ENCODE results near the gene UBE2Q2.
"Not testable (repeated sequence)": the region's sequence is repeated elsewhere in the genome, so short reads cannot be mapped to it uniquely, and the experiment has no call there.

UBE2Q2 gene

DNA sequence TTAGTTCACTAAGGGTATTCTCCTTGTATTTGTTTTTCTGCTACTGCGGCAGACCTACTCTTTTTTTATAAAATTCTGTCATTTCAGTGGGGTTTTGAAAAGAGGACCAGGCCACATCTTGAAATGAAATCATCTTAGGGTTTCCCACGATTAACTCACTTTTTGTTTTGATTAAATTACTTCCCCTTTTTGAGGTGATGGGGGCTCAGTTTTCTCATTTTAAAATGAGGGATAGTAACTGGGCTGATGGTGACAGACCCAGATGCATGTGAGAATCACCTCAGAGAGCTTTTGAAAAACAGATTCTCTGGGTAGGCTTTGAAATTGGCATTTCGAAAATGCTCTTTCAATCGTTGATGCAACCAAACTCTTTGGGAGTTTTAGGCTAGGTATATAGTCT is 24.2 kb downstream of the UBE2Q2 start:
- no peak for DNase-seq

DNA sequence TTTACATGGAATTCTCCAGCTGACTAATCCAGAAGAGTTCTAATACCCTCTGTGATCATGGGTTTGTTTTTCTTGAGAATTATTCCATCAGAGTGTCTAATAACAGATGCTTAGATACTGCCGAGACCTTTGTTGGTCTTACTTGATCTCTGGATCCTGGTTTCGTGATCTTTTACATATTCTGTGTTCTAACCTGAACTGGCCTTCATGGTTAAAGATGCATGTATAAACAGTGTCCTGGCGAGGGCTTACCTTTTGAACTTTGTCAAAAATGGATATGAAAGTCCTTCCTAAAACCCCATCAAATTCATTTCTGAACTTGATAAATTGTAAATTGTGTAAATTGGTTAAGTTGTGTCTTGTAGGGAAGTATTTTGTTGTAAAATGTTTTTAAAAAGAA is 24.8 kb downstream of the UBE2Q2 start:
- no peak for DNase-seq

DNA sequence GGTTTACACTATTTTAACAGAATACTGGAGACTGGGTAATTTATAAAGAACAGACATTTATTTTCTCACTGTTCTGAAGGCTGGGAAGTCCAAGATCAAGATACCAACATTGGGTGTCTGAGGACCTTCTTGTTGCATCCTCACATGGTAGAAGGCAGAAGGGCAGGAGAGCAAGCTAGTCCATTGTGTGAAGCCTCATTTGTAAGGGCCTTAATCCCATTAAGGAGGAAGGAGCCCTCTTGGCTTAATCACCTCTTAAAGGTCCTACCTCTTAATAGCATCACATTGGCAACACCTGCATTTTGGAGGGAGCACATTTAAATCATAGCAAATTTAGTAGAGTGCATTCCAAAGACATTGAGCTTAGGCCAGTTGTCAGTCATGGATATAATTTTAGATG is 26.2 kb downstream of the UBE2Q2 start:
- DNase-seq = no peak

DNA sequence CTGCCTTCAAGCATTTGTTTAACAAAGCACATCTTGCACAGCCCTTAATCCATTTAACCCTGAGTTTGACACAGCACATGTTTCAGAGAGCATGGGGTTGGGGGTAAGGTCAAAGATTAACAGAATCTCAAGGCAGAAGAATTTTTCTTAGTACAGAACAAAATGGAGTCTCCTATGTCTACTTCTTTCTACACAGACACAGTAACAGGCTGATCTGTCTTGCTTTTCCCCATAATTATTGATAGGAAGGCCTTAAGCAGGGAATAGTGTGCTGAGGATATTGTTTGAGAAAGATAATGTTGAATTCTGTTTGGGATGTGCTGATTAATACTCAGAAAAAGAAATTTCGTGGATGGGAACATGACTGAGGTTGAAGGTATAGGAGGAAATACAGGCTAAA is 28.3 kb downstream of the UBE2Q2 start:
- DNase-seq = not testable (repeated sequence)

DNA sequence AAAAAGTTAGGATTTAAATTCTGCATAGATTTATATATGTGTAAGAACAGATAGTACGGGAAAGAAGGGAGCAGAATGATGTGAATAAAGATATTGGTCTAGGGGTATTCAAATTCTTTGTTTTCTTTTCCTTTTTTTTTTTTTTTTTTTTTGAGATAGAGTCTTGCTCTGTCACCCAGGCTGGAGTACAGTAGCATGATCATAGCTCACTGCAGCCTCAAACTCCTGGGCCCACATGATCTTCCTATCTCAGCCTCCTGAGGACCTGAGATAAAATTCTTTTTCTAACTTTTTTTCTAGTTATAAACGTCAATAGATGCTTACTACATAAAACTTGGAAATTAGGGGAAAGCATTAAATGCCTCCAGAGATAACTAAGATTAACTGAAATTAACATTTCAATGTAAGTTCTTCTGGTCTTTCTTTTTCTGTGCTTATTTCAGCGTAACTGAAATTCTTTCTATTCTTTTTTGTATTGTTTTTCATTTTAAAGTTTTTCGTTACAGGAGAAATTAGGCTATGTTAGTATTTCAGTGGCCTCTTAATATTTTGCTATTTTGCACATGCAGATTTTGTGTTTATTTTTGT is 29.2 kb downstream of the UBE2Q2 start:
- no peak for DNase-seq

DNA sequence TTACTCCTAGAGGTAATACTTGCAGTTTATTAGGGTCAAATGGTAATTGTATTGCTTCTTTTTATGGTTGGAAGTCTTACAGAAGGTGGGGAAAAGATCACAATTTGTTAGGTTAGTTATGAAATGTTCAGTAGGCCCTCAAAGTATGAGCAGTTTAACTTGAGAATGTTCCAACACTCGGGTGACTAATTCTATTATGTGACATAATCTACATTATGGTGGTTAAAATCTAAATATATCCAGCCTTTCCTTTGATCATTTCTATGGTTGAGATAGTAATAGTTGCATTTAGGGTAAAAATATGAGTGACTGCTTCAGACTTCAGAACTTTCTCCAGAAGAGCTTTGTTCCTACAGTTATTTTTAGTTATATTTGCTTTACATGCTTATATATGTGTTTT is 40.8 kb downstream of the UBE2Q2 start:
- DNase-seq = no peak

DNA sequence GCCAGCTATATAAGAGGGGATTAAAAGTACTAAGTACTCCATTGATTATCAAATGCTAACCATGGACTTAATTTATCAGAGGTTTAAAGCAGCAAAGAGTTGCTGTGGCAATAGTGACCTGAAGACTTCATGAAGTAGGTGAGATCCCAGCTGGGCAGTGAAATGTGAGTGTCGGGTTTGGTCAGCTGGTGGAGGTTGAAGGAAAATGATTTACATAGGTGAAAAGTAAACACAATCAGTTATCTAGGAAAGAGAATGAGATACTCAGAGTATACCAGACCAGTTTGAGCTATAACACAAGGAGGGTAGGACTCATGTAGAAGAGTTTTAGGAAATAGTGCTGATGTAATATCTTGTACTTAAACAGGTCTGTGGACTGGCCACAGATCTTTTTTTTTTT is 43.9 kb downstream of the UBE2Q2 start:
- no peak for DNase-seq

DNA sequence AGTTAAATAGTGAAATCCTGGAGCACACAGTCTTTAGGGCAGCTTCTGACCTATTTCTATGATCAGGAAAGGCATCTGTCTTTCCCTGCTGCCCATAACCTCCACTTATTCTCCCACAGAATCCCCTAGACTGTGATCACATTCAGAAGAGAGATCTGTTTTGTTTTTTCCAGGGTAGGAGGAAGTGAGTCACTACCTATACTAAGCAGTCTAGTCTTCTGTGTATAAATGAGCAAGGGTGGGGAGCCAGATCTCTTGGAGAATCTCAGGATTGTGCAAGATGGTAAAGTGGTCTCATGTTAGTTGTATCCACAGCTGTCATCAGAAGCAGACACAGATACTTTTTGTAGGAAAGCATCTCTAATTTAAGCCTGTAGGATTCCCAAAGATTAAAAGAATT is 48.6 kb downstream of the UBE2Q2 start:
- DNase-seq = no peak

DNA sequence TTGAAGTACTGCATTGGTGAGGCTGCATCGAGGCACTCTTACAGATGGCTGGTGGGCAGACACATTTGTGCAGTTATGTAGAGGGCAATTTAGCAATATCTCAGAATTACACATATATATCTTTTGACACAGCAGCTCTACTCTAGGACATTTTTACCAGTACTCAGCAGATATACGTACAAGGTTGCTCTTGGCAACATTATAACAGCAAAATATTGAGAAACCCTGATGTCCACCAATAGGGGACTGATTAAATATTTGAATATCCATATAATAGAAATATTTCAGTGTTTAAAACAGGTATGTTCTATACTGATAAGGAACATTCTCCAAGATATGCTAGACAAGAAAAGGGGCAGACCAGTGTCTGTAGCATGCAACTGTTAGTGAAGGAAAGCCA is 52.5 kb downstream of the UBE2Q2 start:
- DNase-seq = no peak

DNA sequence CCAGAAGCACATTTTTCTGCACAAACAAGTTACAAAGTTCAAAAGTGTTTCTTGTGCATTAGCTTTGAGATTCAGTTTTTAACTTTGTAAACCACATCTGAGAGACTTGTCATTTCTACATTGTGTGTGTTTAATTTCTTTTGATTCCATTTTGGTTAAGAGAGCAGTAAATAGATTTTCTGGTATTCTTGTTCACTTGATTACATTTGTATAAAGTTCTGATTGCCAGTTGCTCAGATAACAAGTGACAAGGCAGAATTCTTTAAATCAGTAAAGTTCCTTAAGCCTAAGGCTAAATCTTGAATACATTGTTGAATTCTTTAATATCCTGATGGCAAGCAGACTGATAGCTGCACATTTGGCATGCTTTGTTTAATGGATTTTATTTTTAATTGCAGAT is 57.3 kb downstream of the UBE2Q2 start:
- no peak for DNase-seq

DNA sequence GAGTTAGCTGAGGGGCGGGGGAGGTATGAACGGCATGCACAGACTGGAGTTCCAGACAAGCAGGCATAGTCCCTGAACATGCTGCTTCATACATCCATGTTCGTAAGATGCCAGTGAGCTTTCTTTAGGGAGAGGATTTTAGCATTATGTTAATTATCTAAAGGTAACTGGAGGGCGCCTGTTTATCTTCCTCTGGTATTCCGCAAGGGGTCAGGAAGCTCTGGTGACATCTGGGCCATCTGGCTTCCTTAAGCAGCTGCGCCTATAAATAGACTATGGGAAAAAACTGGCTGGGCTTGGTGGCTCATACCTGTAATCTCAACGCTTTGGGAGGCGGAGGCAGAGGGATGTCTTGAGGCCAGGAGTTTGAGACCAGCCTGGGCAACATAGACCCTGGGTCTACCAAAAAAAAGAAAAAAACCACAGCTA is 58.9 kb downstream of the UBE2Q2 start:
- no peak for DNase-seq

DNA sequence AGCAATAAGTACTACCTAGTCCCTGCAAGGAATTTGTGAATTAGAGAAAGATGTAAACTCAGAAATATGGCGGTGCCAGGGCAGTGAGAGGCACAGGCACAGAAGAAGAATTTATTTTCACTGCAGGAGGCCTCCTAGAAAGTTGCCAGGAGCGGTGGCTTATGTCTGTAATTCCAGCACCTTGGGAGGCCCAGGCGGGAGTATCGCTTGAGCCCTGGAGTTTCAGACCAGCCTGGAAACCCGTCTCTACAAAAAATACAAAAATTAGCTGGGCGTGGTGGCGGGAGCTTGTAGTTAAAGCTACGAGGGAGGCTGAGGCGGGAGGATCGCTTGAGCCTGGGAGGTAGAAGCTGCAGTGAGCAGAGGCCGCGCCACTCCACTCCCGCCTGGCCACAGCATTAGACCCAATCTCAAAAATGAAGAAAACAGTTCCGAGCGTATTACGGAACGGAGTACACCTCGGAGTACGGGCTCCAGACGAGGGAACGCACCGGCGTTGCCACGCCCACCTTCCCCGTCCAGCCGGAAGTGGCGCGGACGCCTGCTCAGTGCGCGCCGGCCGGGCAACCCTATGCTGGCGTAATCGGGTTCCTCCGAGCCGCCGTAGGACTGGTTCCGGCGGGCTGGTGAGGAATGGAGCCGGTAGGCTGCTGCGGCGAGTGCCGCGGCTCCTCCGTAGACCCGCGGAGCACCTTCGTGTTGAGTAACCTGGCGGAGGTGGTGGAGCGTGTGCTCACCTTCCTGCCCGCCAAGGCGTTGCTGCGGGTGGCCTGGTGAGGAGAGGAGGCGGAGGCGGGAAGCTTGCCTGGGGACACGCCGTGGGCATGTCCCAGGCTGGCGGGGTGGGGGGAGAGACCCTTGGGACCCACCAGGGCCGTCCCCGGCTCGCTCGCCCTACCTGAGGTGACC is 60.3 kb downstream of the UBE2Q2 start, which contains the start of gene FBXO22:
Gene FBXO22, plus strand, starts transcription at position 548 of the 909 bp plus-strand sequence. Its CDS starts 86 bp downstream, at position 634.
- peak; percentile 78 for DNase-seq

DNA sequence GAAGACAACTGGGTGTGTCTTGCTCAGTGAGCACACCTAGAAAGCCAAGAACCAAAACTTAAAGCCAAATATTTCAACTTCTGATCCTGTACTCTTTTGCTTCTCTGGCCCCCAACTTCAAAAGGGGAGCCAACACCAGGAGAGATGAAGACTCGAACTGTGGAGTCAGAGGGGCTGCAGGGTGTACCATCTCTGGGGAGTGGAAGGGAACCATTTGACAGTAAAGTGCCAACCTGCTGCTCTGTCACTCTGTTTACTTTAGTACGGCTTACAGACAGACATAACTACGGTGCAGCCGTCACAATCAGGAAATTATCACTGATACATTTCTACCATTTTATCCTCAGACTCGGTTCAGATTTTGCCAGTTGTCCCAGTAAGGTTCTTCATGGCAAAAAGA is 62.0 kb downstream of the UBE2Q2 start:
- no peak for DNase-seq

DNA sequence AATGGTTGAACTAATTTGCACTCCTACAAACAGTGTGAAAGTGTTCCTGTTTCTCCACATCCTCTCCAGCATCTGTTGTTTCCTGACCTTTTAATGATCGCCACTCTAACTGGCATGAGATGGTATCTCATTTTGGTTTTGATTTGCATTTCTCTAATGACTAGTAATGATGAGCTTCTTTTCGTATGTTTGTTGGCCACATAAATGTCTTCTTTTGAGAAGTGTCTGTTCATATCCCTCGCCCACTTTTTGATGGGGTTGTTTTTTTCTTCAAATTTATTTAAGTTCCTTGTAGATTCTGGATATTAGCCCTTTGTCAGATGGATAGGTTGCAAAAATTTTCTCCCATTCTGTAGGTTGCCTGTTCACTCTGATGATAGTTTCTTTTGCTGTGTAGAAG is 67.1 kb downstream of the UBE2Q2 start:
- not testable (repeated sequence) for DNase-seq

DNA sequence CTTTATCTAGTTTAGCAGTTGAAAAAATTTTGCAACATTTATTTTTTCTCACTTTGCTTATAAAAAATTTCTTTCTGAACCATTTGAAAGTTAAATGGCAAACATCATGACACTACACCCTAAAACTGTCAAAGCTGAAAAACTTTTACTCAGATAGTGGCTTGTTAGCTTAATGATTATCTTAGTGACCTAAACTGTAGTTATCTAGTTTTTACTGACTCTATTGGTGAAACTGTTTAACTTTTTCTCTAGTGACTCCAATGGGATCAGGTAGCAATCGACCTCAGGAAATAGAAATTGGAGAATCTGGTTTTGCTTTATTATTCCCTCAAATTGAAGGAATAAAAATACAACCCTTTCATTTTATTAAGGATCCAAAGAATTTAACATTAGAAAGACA is 73.7 kb downstream of the UBE2Q2 start:
- no peak for DNase-seq

DNA sequence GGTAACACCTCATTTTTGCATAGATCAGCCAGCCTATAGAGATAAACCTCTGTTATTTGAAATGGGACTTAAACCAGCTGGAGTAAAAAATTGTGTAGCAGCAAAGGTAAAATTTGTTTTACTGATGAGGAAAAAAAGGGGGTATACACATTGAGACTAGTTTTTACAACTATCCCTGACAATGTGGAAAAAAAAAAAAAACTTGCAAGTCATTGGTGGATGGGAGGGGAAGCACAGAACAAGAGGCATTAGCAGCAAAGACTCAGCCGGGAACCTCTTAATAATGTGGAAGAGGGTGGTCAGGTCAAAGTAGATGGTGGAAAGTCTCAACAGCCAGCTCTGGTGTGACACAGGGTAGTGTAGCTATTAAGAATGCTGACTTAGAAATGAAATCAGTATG is 74.9 kb downstream of the UBE2Q2 start:
- no peak for DNase-seq

DNA sequence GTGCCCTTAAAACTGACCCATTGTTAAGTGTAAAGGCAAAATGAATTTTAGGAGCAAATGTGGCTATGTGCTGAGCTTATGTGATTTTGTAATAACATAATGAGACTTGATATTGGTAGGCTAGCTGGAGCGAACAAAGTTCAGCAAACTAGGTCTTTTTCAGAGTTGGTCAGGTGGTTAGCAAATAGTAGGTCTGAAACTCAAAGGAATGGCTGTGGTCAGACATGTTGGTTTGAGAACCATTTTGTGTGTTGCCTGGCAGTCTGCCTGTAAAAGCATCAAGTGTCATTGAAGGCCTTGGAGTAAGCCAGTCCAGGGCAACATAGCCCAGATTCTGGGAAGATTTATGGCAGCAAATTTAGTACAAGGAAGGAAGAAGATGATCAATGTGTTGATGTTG is 76.8 kb downstream of the UBE2Q2 start:
- no peak for DNase-seq

DNA sequence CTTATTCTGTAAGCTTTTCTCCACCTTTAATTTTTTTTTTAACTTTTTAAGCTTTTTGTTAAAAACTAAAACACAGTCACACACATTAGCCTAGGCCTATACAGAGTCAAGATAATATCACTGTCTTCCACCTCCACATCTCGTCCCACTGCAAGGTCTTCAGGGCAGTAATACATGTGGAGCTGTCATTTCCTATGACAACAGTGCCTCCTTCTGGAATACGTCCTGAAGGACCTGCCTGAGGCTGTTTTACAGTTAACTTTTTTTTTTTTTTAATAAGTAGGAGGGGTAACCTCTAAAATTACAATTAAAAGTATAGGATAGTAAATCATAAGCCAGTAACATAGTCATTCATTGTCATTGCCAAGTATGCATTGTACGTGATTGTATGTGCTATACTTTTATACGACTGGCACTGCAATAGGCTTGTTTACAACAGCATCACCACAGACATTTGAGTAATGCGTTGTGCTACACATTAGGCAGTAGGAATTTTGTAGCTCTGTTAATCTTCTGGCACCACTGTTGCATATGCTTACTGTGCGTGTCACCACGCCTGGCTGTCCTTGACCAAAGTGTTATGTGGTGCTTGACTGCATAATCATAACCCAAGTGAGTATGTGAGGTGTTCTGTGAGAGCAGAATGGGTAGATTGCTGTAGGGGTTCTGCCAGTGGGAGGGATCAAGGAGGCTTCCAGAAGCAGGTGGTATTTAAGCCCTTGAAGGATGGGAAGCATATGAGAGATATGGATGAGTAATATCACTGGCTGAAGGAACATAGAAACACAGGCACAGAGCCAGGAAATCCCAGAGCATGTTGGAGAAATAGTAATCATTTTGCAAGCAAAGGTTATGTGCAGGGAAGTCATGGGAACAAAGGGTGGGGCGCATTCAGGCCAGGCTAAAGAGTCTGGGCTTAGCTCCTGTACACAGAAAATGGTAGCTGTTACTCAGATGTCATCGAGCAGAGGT is 78.8 kb downstream of the UBE2Q2 start:
- DNase-seq = no peak

DNA sequence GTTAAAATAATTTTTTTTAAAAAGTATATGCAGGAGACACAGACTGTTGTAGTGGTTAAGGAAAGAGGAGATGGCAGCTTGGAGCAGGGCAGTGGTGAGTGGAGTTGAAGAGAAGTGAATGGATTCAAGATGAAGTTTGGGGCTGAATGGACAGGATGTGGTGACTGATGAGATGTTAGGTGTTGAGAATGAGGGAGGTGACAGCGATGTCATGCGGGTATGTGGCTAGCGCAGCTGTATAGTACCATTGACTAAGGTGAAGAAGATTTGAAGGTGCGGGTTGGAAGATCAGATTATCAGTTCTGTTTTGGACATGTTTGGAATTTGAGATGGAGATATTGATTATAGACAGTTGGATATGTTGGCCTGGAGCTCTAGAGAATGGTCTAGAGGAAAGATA is 80.5 kb downstream of the UBE2Q2 start:
- DNase-seq = no peak

DNA sequence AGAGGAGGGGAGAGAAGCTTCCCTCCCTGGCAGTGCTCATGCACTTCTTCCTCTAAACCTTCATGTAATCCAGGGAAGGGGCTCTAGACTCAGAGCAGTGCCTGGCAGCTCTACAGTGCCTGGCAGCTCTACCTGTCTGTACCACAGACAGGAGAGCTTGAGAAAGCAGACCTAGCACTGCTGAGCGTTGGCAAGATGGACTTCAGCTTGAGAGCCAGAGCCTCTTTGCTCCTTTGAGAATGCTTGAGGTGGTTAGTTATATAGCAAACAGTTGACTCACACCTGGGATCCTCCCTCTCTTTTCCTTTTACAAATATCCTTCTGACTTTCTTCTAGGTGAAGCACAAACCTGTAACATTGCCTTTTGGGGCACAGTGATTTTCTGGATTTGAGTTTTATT is 81.3 kb downstream of the UBE2Q2 start:
- no peak for DNase-seq

DNA sequence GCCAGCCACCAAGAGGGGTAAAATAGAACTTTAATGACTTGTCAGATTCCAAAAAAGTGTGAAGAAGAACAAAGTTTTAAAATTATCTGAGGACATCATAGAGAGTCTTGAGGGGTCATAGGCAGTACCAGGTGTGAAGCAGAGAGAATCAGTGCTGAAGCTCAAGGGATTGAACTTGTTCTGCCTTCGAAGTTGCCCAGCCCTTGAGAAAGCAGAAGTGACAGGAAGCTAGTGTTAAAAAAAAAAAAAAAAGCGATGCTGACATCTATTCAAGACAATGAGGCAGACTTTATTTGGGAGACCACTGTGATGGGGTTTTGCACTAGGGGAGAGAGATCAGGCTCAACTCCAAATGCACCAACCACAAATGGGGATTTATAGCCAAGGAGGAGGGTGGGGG is 82.2 kb downstream of the UBE2Q2 start:
- no peak for DNase-seq

DNA sequence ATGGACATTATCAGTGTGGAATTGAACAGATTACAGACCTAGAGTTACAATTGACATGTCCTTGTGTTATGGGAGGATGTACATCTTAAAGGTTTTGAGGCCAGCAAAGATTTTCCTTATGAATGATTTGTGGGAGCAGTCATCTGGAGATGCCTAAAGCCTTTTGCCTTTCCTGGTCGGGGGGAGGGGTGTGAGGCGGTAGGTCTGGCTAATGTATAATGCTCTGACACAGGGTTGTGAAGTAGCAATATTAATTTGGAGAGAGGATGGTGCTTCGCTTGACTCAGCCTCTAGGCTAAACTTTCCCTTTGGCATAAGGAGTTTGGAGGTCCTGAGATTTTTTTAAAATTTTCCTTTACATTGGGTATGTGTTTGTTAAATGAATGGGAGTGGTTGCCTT is 83.7 kb downstream of the UBE2Q2 start:
- DNase-seq = no peak

DNA sequence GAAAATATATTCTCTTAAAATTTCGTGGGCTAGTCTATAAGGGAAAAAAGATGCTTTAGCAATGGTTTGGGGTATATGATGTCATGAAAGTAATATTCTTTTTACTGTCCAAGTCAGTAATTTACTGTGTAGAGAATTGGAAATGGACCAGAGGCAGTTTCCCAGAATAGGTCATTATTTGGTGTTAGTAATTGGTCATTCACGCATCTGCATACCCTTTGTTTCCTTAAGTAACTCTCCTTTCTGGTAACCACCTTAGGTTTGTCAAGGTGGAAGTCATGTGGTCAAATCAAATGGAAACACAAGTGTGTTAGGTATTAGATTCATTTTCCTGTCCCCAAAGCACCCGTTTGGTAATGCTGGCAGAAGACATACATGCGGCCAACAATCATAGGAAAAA is 84.4 kb downstream of the UBE2Q2 start:
- DNase-seq = no peak
